ENCODE measurements around the gene MMP28.

The MMP28 gene

DNA sequence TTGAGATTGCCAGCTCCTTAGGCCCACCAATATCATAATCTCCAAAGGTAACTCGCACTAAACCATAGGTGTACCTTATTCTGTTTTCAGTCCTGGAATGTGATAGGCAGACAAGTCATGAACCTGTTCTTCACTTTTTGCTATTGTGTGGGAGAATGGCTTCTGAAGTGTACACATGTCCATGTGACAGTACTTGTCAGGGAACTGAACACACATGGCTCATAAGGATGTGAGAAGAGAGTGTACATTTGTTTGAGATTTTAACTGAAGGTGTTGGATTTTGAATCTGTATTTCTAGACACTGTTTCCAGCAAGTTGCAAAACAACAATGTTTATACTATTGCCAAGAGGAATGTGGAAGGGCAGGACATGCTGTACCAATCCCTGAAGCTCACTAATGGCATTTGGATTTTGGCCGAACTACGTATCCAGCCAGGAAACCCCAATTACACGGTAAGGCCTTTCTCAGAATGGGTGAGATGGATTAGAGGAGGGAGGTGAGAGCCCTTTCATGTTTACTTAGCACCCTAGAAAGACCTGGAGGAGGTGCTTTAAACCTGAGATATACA, 78.5 kb downstream of the MMP28 start:
- DNase-seq = no peak

DNA sequence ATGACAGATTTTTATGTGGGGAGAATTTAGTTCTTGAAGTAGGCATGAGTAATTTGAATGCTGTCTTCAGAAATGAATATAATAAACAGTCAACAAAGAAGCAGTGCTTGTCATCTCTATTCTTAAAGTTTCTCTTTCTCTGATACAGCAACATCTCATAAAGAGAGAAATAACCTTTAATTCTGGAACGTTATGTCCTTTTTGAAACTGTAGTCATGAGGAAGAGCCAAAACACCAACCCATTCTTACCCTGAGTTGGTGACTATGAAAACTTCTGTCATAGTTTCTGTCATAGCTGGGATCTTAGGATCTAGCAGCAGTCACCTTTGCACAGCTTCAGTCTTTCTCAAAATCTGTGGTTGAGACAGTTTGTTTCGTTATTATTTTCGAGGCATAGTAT, 79.3 kb downstream of the MMP28 start:
- DNase-seq = no peak

Data from fibroblast of skin of right quadriceps (primary cell).